HepG2 (cell line): ENCODE results near the gene AOX1. TPM values are rescaled to one million over a fixed set of nuclear protein-coding genes. Genes with fewer than 3 reads are reported as not detected.

Source experiments
- ATF7-NPFF ChIP-seq: sonication (generic); formaldehyde crosslinking; IDR thresholded peaks from 2 replicates; pipeline ENCODE4 v1.8.1; 2023; ENCODE audit warnings: mild to moderate bottlenecking, low read depth, missing genetic modification reagents, moderate library complexity
- KLF15 ChIP-seq: sonication (generic); formaldehyde crosslinking; IDR thresholded peaks from 2 replicates; pipeline ENCODE4 v1.8.1; 2023; ENCODE audit warnings: borderline replicate concordance, mild to moderate bottlenecking, inconsistent platforms, missing genetic modification reagents, mixed read lengths
- TMF1 ChIP-seq: sonication (generic); formaldehyde crosslinking; IDR thresholded peaks from 2 replicates; pipeline ENCODE4 v1.8.1; 2022; ENCODE audit warnings: low read depth, missing genetic modification reagents
- XBP1 ChIP-seq: sonication (generic); formaldehyde crosslinking; IDR thresholded peaks from 2 replicates; pipeline ENCODE4 v1.5.0; 2020; ENCODE audit warnings: missing genetic modification reagents
- ZC3H13 ChIP-seq: sonication (generic); formaldehyde crosslinking; IDR thresholded peaks from 2 replicates; pipeline ENCODE4 v1.8.1; 2023; ENCODE audit warnings: mild to moderate bottlenecking, missing genetic modification reagents, moderate library complexity
- ZNF543 ChIP-seq: sonication (generic); formaldehyde crosslinking; IDR thresholded peaks from 2 replicates; pipeline ENCODE4 v1.4.0; 2020; ENCODE audit warnings: mild to moderate bottlenecking, missing genetic modification reagents
- ZNF569 ChIP-seq: sonication (generic); formaldehyde crosslinking; IDR thresholded peaks from 2 replicates; pipeline ENCODE4 v1.5.0; 2020; ENCODE audit warnings: mild to moderate bottlenecking, missing genetic modification reagents, moderate library complexity, borderline replicate concordance
- ZNF782 ChIP-seq: sonication (generic); formaldehyde crosslinking; IDR thresholded peaks from 2 replicates; pipeline ENCODE4 v1.4.0; 2020; ENCODE audit warnings: missing genetic modification reagents, mild to moderate bottlenecking, borderline replicate concordance
- ZSCAN20 ChIP-seq: sonication (generic); formaldehyde crosslinking; IDR thresholded peaks from 2 replicates; pipeline ENCODE4 v1.4.0; 2020; ENCODE audit warnings: missing genetic modification reagents, mild to moderate bottlenecking, borderline replicate concordance
- ZSCAN22 ChIP-seq: sonication (generic); formaldehyde crosslinking; IDR thresholded peaks from 2 replicates; pipeline ENCODE4 v1.4.0; 2020; ENCODE audit warnings: mild to moderate bottlenecking, missing genetic modification reagents
- polyA plus RNA-seq, 8 experiments: library from polyadenylated mRNA; depleted of rRNA in 3 of 8; stranded (reverse) in 7 of 8; unstranded in 1 of 8; fragments of >200 nt; fragmentation: Illumina TruSeq in 4 of 8; extraction: Trizol in 4 of 8; gene quantifications; 2 replicates each; pipeline versions ENCODE4 v1.2.1 to v1.2.3, GENCODE V29; 2011 to 2016; ENCODE audit warnings: low read depth in 4 of 8, missing spikeins in 1 of 8, mixed read lengths in 1 of 8; ENCODE audit not compliant: insufficient read depth in 1 of 8
- total RNA-seq, 5 experiments: library from RNA; depleted of rRNA; stranded (reverse); fragments of >200 nt; fragmentation: Illumina TruSeq; extraction: Trizol; gene quantifications; 2 replicates each; pipeline ENCODE4 v1.2.3, GENCODE V29; 2016; ENCODE audit warnings: low read depth in 1 of 5
- TF ChIP-seq, protein P1 (sequence below): sonication (generic); formaldehyde crosslinking; IDR thresholded peaks from 2 replicates; pipeline ENCODE4 v1.5.1; 2020; ENCODE audit warnings: mild to moderate bottlenecking, missing genetic modification reagents, moderate library complexity
- TF ChIP-seq, protein P2 (sequence below): sonication (generic); formaldehyde crosslinking; IDR thresholded peaks from 2 replicates; pipeline ENCODE4 v1.4.0; 2020; ENCODE audit warnings: mild to moderate bottlenecking, missing genetic modification reagents

The AOX1 gene
- total and polyA plus RNA-seq, 2 of the 13 experiments (the other 11 are each of a cell fraction or from before 2014, with no cell fraction given) = 9.2 to 18.0 TPM

DNA sequence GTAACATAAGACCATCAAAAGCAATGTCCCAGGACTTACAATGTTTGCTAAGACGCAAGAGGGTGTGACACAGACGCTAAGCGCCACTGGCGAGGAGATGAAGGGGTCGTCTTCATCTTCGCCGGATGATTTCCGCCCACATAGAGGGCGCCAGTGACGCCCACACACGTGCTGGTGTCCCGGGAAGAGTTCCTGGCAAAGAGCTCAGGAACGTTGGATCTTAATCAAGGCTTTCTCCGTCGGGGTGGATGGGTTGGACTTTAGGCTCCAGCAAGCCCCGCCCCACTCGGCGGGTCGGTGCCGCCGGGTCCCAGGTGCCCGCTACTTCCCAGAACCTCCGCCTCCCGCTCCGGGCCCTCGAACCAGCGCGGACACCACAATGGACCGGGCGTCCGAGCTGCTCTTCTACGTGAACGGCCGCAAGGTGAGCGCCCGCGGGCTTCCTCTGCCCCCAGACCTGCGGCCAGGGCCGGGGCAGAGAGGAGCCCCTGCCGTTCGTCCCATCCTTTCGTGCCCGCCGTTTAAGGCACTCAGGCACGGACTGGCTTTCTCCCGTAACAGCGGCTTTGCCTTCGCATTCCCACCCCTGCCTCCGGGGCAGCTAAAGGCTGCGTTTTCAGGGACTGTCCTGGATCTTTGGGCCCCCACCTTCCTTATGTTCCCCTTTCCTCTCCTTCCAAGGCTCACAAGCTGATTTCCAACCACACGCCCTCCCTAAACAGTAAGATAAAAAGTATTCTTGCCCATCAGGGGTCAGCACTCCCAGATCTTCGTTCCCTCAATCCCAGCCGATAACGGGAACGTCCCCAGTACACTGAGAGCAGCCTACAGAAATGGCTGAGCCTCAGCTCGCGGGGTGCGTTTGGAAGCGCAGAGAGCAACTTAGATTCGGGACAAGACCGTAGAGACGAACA is at the start of gene AOX1 (continued):
- TF ChIP-seq, protein P1, sequence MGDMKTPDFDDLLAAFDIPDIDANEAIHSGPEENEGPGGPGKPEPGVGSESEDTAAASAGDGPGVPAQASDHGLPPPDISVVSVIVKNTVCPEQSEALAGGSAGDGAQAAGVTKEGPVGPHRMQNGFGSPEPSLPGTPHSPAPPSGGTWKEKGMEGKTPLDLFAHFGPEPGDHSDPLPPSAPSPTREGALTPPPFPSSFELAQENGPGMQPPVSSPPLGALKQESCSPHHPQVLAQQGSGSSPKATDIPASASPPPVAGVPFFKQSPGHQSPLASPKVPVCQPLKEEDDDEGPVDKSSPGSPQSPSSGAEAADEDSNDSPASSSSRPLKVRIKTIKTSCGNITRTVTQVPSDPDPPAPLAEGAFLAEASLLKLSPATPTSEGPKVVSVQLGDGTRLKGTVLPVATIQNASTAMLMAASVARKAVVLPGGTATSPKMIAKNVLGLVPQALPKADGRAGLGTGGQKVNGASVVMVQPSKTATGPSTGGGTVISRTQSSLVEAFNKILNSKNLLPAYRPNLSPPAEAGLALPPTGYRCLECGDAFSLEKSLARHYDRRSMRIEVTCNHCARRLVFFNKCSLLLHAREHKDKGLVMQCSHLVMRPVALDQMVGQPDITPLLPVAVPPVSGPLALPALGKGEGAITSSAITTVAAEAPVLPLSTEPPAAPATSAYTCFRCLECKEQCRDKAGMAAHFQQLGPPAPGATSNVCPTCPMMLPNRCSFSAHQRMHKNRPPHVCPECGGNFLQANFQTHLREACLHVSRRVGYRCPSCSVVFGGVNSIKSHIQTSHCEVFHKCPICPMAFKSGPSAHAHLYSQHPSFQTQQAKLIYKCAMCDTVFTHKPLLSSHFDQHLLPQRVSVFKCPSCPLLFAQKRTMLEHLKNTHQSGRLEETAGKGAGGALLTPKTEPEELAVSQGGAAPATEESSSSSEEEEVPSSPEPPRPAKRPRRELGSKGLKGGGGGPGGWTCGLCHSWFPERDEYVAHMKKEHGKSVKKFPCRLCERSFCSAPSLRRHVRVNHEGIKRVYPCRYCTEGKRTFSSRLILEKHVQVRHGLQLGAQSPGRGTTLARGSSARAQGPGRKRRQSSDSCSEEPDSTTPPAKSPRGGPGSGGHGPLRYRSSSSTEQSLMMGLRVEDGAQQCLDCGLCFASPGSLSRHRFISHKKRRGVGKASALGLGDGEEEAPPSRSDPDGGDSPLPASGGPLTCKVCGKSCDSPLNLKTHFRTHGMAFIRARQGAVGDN = peak; percentile 96
- TF ChIP-seq, protein P2, sequence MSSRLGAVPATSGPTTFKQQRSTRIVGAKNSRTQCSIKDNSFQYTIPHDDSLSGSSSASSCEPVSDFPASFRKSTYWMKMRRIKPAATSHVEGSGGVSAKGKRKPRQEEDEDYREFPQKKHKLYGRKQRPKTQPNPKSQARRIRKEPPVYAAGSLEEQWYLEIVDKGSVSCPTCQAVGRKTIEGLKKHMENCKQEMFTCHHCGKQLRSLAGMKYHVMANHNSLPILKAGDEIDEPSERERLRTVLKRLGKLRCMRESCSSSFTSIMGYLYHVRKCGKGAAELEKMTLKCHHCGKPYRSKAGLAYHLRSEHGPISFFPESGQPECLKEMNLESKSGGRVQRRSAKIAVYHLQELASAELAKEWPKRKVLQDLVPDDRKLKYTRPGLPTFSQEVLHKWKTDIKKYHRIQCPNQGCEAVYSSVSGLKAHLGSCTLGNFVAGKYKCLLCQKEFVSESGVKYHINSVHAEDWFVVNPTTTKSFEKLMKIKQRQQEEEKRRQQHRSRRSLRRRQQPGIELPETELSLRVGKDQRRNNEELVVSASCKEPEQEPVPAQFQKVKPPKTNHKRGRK (CRISPR knock-in tag) = 0 out of 2 replicates have a peak, but pooled peaks have one; percentile 70
- TF ChIP-seq XBP1 (no peak), ZNF782 (CRISPR knock-in tag) (no peak), ZNF569 (no peak), ZC3H13 (CRISPR knock-in tag) (peak; percentile 71; the same call in 1 of the 2 replicates), TMF1 (CRISPR knock-in tag) (no peak), ZNF543 (CRISPR knock-in tag) (peak; percentile 86), ATF7-NPFF (CRISPR knock-in tag) (peak; percentile 75; the same call in 1 of the 2 replicates), ZSCAN22 (CRISPR knock-in tag) (no peak), ZSCAN20 (CRISPR knock-in tag) (peak; percentile 82; the same call in 1 of the 2 replicates), KLF15 (CRISPR knock-in tag) (no peak; the same call in 1 of the 2 replicates)
